HepG2 (cell line): ENCODE data around the gene DIRAS1. TPM values are rescaled to one million over a fixed set of nuclear protein-coding genes. Genes with fewer than 3 reads are reported as not detected.

Experiments
- ASH2L ChIP-seq: fragments of 300-600, 200-600 bp; sonication (generic); IDR thresholded peaks from 2 replicates; pipeline ENCODE4 v1.7.0; 2017; ENCODE audit warnings: low read depth, mild to moderate bottlenecking, moderate library complexity, mixed read lengths, low read length; ENCODE audit not compliant: insufficient read length
- DNMT3B ChIP-seq: conservative IDR thresholded peaks from 2 replicates; pipeline ENCODE4 v1.6.1; 2016; ENCODE audit warnings: missing biosample characterization, control low read depth
- MLLT10 ChIP-seq: sonication (generic); formaldehyde crosslinking; IDR thresholded peaks from 2 replicates; pipeline ENCODE4 v1.4.0; 2020; ENCODE audit warnings: missing genetic modification reagents
- PRPF4 ChIP-seq: fragments of 200-400 bp; formaldehyde crosslinking; IDR thresholded peaks from 2 replicates; pipeline ENCODE4 v1.6.1; 2016; ENCODE audit warnings: low read length, low read depth; ENCODE audit not compliant: poor library complexity, severe bottlenecking
- RCOR2 ChIP-seq: IDR thresholded peaks from 2 replicates; pipeline ENCODE4 v1.6.1; 2016; ENCODE audit warnings: missing biosample characterization, missing genetic modification reagents
- RXRB ChIP-seq: IDR thresholded peaks from 2 replicates; pipeline ENCODE4 v1.6.1; 2016; ENCODE audit warnings: borderline replicate concordance, missing genetic modification reagents, missing compliant biosample characterization
- STAT5B ChIP-seq: sonication (generic); formaldehyde crosslinking; IDR thresholded peaks from 2 replicates; pipeline ENCODE4 v1.4.0; 2020; ENCODE audit warnings: missing genetic modification reagents
- YEATS4 ChIP-seq: sonication (generic); formaldehyde crosslinking; IDR thresholded peaks from 2 replicates; pipeline ENCODE4 v1.4.0; 2020; ENCODE audit warnings: missing genetic modification reagents, borderline replicate concordance
- ZEB1 ChIP-seq: IDR thresholded peaks from 2 replicates; pipeline ENCODE4 v1.6.1; 2012; ENCODE audit warnings: mild to moderate bottlenecking, low read depth, inconsistent platforms; ENCODE audit not compliant: insufficient replicate concordance
- ZNF275 ChIP-seq: sonication (generic); formaldehyde crosslinking; IDR thresholded peaks from 2 replicates; pipeline ENCODE4 v1.8.0; 2022; ENCODE audit warnings: missing genetic modification reagents, mild to moderate bottlenecking, inconsistent platforms, borderline replicate concordance
- ZNF318 ChIP-seq: sonication (generic); formaldehyde crosslinking; IDR thresholded peaks from 2 replicates; pipeline ENCODE4 v1.4.0; 2020; ENCODE audit warnings: mild to moderate bottlenecking, missing genetic modification reagents
- ZNF572 ChIP-seq: sonication (generic); formaldehyde crosslinking; IDR thresholded peaks from 2 replicates; pipeline ENCODE4 v1.5.1; 2020; ENCODE audit warnings: mild to moderate bottlenecking, missing genetic modification reagents
- polyA plus RNA-seq, 8 experiments: library from polyadenylated mRNA; depleted of rRNA in 3 of 8; stranded (reverse) in 7 of 8; unstranded in 1 of 8; fragments of >200 nt; fragmentation: Illumina TruSeq in 4 of 8; extraction: Trizol in 4 of 8; gene quantifications; 2 replicates each; pipeline versions ENCODE4 v1.2.1 to v1.2.3, GENCODE V29; 2011 to 2016; ENCODE audit warnings: low read depth in 4 of 8, missing spikeins in 1 of 8, mixed read lengths in 1 of 8; ENCODE audit not compliant: insufficient read depth in 1 of 8
- total RNA-seq, 5 experiments: library from RNA; depleted of rRNA; stranded (reverse); fragments of >200 nt; fragmentation: Illumina TruSeq; extraction: Trizol; gene quantifications; 2 replicates each; pipeline ENCODE4 v1.2.3, GENCODE V29; 2016; ENCODE audit warnings: low read depth in 1 of 5
- TF ChIP-seq, protein P1 (sequence below): IDR thresholded peaks from 2 replicates; pipeline ENCODE4 v1.6.1; 2016; ENCODE audit warnings: control low read depth
- TF ChIP-seq, protein P2 (sequence below): sonication (generic); formaldehyde crosslinking; IDR thresholded peaks from 2 replicates; pipeline ENCODE4 v1.5.0; 2020; ENCODE audit warnings: missing genetic modification reagents

Gene DIRAS1
- total and polyA plus RNA-seq, 2 of the 13 experiments (the other 11 are each of a cell fraction or from before 2014, with no cell fraction given) = 0.97 to 1.8 TPM

DNA sequence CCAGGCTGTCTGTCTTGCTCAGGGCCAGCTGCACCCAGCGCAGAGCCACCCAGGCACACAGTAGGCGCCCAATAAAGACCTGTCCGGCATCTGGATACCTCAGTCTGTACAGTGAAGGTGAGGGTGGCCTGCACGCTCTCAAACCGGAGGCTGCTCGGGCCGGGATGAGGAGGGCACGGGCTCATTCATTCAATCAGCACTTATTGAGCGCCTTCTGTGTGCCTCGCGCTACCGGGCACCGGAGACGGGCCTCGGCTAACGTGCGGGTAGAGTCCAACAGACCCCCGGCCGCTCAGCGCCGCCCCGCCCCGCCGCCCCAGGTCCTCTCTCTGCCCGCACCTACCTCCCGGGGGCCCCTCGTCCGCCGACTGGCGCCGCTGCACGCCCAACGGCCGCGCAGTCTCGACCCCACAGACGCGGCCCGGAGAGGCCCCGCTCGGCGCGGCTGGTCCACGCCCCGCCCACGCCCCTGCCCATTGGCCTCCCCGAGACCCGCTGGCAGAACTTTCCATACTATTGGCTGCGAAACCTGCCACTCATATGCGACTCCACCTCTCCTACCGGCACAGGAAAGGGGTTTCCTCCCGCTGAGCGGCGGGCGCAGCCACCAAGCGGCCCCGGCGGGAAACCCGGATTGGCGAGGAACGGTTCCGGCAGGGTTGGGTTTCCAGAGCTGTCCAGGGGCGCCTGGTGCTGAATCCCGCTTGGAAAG is 18.6 kb upstream of the DIRAS1 start, which contains the start of gene SLC39A3 (continued):
- TF ChIP-seq, protein P1, sequence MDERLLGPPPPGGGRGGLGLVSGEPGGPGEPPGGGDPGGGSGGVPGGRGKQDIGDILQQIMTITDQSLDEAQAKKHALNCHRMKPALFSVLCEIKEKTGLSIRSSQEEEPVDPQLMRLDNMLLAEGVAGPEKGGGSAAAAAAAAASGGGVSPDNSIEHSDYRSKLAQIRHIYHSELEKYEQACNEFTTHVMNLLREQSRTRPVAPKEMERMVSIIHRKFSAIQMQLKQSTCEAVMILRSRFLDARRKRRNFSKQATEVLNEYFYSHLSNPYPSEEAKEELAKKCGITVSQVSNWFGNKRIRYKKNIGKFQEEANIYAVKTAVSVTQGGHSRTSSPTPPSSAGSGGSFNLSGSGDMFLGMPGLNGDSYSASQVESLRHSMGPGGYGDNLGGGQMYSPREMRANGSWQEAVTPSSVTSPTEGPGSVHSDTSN (CRISPR knock-in tag) = peak; percentile 95
- TF ChIP-seq ASH2L (peak; percentile 87), RXRB (CRISPR knock-in tag) (peak; percentile 92), PRPF4 (no peak), YEATS4 (peak; percentile 86; the same call in 1 of the 2 replicates), ZNF275 (CRISPR knock-in tag) (peak; percentile 30; the same call in 1 of the 2 replicates), RCOR2 (CRISPR knock-in tag) (no peak; the same call in 1 of the 2 replicates), STAT5B (CRISPR knock-in tag) (peak; percentile 99), ZNF572 (CRISPR knock-in tag) (peak; percentile 98), MLLT10 (CRISPR knock-in tag) (no peak), DNMT3B (CRISPR knock-in tag) (peak; percentile 100), ZNF318 (0 out of 2 replicates have a peak, but pooled peaks have one; percentile 35), ZEB1 (peak; percentile 50)
- TF ChIP-seq, protein P2, sequence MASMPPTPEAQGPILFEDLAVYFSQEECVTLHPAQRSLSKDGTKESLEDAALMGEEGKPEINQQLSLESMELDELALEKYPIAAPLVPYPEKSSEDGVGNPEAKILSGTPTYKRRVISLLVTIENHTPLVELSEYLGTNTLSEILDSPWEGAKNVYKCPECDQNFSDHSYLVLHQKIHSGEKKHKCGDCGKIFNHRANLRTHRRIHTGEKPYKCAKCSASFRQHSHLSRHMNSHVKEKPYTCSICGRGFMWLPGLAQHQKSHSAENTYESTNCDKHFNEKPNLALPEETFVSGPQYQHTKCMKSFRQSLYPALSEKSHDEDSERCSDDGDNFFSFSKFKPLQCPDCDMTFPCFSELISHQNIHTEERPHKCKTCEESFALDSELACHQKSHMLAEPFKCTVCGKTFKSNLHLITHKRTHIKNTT (CRISPR knock-in tag) = no peak
